Nucleus accumbens (tissue), 56 donors: ENCODE data around the gene MEIS3.
"Not testable (repeated sequence)": the region's sequence is repeated elsewhere in the genome, so short reads cannot be mapped to it uniquely, and the experiment has no call there.

Experiments used
- DNase-seq, 56 donors: peaks; one replicate each; lab custom pipeline; 2025; lab: John Stamatoyannopoulos, UW

The MEIS3 gene

GRCh38 chr19:47372603-47373002 is 46.7 kb downstream of the MEIS3 start:
- DNase-seq, result no peak

GRCh38 chr19:47371261-47371660 is 48.1 kb downstream of the MEIS3 start:
- DNase-seq, result no peak

- peak in 36 of 56 donors; percentile 2 to 76 (median 36) for DNase-seq
These were observed 49.2 kb downstream of the MEIS3 start for GRCh38 chr19:47370045-47370611.

GRCh38 chr19:47365455-47365854 is 53.9 kb downstream of the MEIS3 start:
- not testable (repeated sequence) for DNase-seq

- no peak for DNase-seq
These were observed 55.4 kb downstream of the MEIS3 start for GRCh38 chr19:47363758-47364531.

GRCh38 chr19:47362321-47362720 is 57.0 kb downstream of the MEIS3 start:
- no peak for DNase-seq

- DNase-seq, result no peak
These were observed 60.4 kb downstream of the MEIS3 start for GRCh38 chr19:47358936-47359335.

GRCh38 chr19:47357788-47358680 is 61.3 kb downstream of the MEIS3 start:
- DNase-seq, result no peak

GRCh38 chr19:47356900-47357299 is 62.4 kb downstream of the MEIS3 start:
- DNase-seq, result no peak

GRCh38 chr19:47353307-47353712 is 66.0 kb downstream of the MEIS3 start:
- DNase-seq, result peak in 1 of 56 donors; percentile 8
